HG02981 (cell line): Measurements from ENCODE around the gene TNFAIP8.

Source experiments
- ATAC-seq: cut with Tn5 transposase; IDR thresholded peaks from one replicate; pipeline ENCODE4 v1.9.1; 2021; ENCODE audit warnings: mild to moderate bottlenecking, moderate library complexity; ENCODE audit not compliant: unreplicated experiment

TNFAIP8 gene

DNA sequence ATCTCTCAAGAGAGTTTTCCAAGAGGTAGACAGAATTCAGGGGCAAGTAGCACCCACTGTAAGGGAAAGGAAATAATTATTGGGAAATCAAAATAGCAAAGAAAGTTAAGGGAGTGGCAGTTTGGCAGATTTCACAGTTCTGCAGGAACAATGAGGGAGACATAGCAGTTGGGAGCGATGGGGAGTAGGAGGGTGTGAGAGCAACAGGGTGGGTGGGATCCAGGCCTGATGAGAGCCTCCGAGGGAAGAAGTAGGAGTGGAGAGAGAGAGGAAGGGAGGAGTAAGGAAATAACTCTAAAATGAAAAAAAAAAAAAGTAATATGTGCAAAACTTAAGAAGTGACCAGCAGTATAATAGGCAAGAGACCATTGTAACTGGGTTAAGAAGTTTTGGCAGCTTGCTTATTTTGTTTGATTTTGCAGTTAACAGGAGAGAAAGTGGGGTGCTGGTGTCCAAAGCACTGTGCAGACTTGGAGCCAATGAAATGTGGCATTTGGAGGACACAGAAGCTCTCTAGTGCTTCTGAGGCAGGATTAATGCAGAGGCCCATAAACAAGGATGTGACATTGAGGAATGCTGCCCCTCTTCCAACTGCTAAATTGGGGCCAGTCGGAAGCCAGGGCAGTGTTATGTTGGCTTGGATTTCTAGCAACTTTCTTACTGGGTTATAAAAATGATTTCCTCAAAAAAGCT is 10.2 kb downstream of the TNFAIP8 start:
- no peak for ATAC-seq

- peak; percentile 22 for ATAC-seq
Measured at GRCh38 chr5:119366540-119366881, 10.7 kb downstream of the TNFAIP8 start.

DNA sequence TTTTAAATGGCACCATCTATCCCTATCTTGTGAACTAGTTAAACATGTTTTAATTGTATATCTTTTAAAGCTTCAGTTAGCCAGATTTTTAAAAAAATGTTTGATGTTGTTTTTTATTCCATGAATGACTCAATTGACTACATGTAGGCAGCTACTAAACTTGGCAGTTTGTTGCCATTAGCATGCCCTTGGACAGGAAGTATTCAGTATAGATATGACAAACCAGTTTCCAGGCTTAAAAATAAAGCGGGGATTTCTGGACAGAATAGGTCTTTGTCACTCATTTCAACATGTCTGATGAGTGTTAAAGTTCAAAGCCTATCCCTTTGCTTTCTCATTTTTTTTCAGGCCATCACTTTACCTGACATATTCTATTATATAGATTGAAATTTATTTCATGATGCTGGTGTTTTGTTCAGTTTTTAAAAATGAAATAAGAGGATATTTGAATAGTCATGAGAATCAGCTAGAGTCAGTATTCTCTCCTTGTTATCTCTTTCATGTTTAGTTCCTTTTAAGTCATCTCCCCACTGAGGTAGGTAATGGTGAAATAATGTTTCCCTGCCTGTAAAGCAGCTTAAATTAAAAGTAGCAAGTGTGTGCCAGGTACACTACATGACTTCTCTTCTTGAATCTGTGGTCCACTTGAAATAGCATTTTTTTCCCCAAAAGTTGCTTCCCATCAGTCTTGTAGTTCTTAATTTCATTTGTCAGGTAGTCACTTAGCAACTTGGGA is 11.9 kb downstream of the TNFAIP8 start:
- peak; percentile 80 for ATAC-seq

GRCh38 chr5:119368238-119368630 is 12.4 kb downstream of the TNFAIP8 start:
- no peak for ATAC-seq

DNA sequence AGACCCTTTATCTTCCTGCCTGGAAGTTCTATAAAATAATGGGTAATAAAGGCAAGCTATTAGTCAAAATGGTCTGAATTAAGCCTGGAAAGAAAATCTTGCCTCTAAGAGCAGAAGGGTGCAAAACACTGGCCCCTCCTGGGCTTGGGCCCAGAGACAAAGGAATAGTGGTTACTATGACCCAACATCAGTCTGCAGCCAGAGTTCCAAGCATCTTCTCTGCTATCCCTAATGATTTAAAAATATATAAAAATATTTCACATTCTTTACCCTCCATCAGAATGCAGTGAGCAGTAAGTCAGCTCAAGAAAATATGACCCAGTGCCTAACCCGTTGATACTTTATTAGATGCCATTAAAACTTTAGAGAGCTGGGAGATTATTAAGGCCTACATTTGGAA is 14.7 kb downstream of the TNFAIP8 start:
- no peak for ATAC-seq

GRCh38 chr5:119371146-119371545 is 15.3 kb downstream of the TNFAIP8 start:
- no peak for ATAC-seq

DNA sequence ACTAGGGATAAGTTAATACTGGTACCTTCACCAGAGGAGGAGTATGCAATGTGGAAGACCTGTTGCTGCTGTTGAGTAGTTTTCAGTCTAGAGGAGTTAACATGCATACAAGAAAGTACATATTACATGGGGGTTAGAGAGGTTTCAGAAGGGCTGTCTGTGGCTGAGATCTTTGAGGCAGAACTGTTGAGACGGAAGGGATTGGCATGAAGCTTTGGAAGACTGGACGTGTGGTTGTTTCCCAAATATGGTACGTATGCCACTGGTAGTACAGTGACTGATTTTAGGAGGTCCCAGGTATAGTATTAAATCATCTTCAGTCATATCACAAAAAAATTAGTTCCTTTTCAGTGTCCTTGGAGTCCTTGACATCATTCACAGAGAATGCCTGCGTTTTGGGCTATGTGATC is 17.6 kb downstream of the TNFAIP8 start:
- peak; percentile 68 for ATAC-seq

GRCh38 chr5:119374901-119375300 is 19.1 kb downstream of the TNFAIP8 start:
- no peak for ATAC-seq

- ATAC-seq = no peak
Measured at GRCh38 chr5:119377066-119377465, 21.2 kb downstream of the TNFAIP8 start.

DNA sequence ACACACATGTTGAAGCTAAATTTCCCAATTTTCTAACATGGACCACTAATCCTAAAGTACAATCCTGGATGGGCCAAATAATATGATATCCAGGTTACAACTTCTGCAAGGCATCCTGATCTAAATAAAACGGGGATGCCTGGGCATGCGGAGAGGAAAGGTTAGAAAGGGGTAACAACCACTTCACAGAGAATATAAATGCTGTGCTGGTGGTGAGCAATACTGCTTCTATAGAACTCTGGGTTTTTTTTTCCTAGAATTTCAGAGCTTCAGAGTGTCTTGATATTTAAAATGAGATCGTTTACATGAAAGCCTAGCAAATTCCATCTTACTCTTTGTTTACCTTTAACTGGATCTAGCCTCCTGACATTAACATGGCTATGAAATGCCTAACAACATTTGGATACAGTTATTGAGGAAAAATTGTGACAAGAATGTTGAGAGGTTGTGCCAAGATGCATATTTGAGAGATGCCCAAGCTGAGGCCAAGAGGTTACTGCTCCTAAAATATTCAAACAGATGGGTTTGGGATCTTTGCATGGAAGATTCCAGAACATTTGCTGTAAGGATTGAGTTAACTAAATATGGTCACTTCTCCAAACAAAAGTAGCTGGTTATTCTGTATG is 22.4 kb downstream of the TNFAIP8 start:
- no peak for ATAC-seq

- ATAC-seq = no peak
Measured at GRCh38 chr5:119379096-119379495, 23.3 kb downstream of the TNFAIP8 start.

GRCh38 chr5:119379942-119380547 is 24.2 kb downstream of the TNFAIP8 start:
- peak; percentile 37 for ATAC-seq

DNA sequence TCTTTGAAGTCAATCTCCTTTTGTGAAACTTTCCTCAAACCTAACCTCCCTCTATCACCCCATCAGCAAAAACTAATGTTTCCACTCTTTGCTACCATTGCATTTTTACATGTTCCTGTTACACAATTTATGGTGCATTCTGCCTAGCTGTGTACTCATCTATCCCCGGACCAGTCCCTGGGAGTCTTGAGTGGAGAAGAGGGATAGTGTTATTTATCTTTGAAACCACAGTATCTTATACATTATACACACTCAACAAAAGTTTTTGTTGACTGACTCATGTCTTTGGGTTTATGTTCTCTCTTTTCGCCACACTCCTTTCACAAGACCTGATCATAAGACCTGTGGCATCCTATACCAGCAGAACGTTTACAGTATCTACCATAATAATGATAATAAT is 26.4 kb downstream of the TNFAIP8 start:
- ATAC-seq = no peak

DNA sequence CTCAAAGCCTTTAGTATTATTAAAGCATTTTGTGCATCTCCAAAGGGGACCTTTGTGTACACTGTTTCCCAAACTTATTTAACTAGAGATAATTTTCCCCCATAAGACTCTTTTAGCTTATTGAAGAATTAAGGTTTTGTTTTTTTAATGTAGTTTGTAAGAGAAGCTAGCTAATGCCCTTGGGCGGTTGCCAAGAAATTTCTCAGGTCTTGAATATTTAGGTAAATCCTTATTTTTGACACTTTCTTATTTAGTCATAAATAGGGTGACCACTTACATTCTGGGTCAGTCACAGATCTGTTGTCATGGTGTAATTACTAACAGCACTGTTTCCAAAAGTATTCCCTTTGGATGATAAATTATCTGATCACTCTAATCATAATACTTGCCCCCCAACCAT is 27.2 kb downstream of the TNFAIP8 start:
- no peak for ATAC-seq

- ATAC-seq = peak; percentile 49
Measured at GRCh38 chr5:119385136-119385535, 29.3 kb downstream of the TNFAIP8 start.

- peak; percentile 42 for ATAC-seq
Measured at GRCh38 chr5:119385536-119386128, 29.8 kb downstream of the TNFAIP8 start.

GRCh38 chr5:119386596-119387344 is 31.0 kb downstream of the TNFAIP8 start:
- ATAC-seq = no peak

DNA sequence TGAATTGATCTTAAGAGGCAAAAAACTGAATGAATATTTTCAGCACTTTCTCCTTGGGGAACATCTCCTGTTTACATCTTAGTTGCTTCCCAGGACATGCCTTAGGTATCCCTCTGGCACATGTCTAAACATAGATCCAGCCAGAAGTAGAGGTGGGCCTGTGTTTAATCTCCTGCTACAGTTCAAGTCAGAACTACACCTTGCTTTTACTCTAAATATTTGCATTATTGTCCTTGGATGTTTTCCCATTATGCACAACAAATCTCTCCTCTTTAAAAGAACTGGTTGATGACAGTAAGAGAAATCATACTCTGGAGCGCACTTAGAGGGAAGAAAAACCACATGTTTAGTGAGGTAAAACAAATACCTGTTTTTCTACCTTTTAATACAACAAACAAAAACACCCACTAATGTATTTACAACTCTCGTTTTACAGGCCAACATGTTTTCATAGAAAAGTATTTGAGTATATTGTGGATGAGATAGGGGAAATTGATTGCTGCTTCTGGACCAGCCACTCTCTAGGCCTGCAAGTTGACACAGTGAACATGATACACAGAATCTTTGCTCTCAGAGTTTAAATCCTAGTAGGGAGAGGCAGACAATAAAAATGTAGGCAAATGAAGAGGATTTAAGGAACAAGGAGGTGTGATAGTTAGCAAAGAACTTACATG is 32.3 kb downstream of the TNFAIP8 start:
- ATAC-seq = no peak

GRCh38 chr5:119388619-119389190 is 32.9 kb downstream of the TNFAIP8 start:
- ATAC-seq = no peak
